Endothelial cell of coronary artery (primary cell): Measurements from ENCODE around the gene GCH1. TPM values are rescaled to one million over a fixed set of nuclear protein-coding genes. Genes with fewer than 3 reads are reported as not detected.

Experiments used
- total RNA-seq: library from RNA; depleted of rRNA; stranded (reverse); fragments of >200 nt; gene quantifications from 2 replicates; pipeline ENCODE4 v1.2.3, GENCODE V29; 2014

Gene GCH1
- 1.4 and 2.0 TPM in 2 replicates for total RNA-seq

GRCh38 chr14:54902521-54903420, at the start of gene GCH1:
TSS of gene GCH1 (minus strand) at chr14:54902826. CDS start at chr14:54902663, 163 bp downstream.

Other genes with a start within 250 kb of the GCH1 start
- gene WDHD1, start 124.3 kb upstream of the GCH1 start, total RNA-seq = 9.7 and 13.9 TPM in 2 replicates
- 17.6 and 21.6 TPM in 2 replicates for gene SOCS4, start 124.4 kb upstream of the GCH1 start, total RNA-seq
- gene MAPK1IP1L, start 148.8 kb upstream of the GCH1 start, total RNA-seq = 14.8 and 16.1 TPM in 2 replicates
- gene LGALS3, start 226.4 kb upstream of the GCH1 start, total RNA-seq = 33.7 and 44.0 TPM in 2 replicates